Activated CD8-positive, alpha-beta memory T cell treated with anti-CD3 and anti-CD28 coated beads, Interleukin-2, amount 50 U/mL, for 24 hours (primary cell): ENCODE data around the gene SGSM1.

ENCODE experiments used
- DNase-seq: peaks from one replicate; pipeline ENCODE4 v3.0.0-alpha.2; 2020; ENCODE audit errors: extremely low read depth

The SGSM1 gene

GRCh38 chr22:24806663-24807001 is 621 bp downstream of the SGSM1 start:
- DNase-seq: no peak

- DNase-seq: no peak
Measured at GRCh38 chr22:24807284-24807950, 1.4 kb downstream of the SGSM1 start.

- no peak for DNase-seq
Measured at GRCh38 chr22:24809331-24809730, 3.3 kb downstream of the SGSM1 start.

- DNase-seq: no peak
Measured at GRCh38 chr22:24810043-24810749, 4.2 kb downstream of the SGSM1 start.

- DNase-seq: no peak
Measured at GRCh38 chr22:24812950-24813775, 7.2 kb downstream of the SGSM1 start.

GRCh38 chr22:24813861-24814770 is 8.1 kb downstream of the SGSM1 start:
- no peak for DNase-seq

GRCh38 chr22:24816806-24817205 is 10.8 kb downstream of the SGSM1 start:
- DNase-seq: no peak

GRCh38 chr22:24819487-24819886 is 13.5 kb downstream of the SGSM1 start:
- no peak for DNase-seq

GRCh38 chr22:24819911-24820461 is 14.0 kb downstream of the SGSM1 start:
- DNase-seq: no peak

GRCh38 chr22:24822471-24822870 is 16.5 kb downstream of the SGSM1 start:
- no peak for DNase-seq

GRCh38 chr22:24823787-24824186 is 17.8 kb downstream of the SGSM1 start:
- DNase-seq: no peak

- no peak for DNase-seq
Measured at GRCh38 chr22:24824250-24824649, 18.2 kb downstream of the SGSM1 start.

- DNase-seq: no peak
Measured at GRCh38 chr22:24824915-24825314, 18.9 kb downstream of the SGSM1 start.

GRCh38 chr22:24826710-24827285 is 20.8 kb downstream of the SGSM1 start:
- DNase-seq: no peak

- no peak for DNase-seq
Measured at GRCh38 chr22:24827296-24827695, 21.3 kb downstream of the SGSM1 start.

GRCh38 chr22:24830205-24830979 is 24.4 kb downstream of the SGSM1 start:
- DNase-seq: no peak

- DNase-seq: no peak
Measured at GRCh38 chr22:24831687-24832086, 25.7 kb downstream of the SGSM1 start.

- no peak for DNase-seq
Measured at GRCh38 chr22:24833881-24834495, 28.0 kb downstream of the SGSM1 start.

GRCh38 chr22:24834845-24835570 is 29.0 kb downstream of the SGSM1 start:
- no peak for DNase-seq
